T-helper 2 cell (primary cell): Measurements from ENCODE around the gene LRRC34.

Source experiments
- DNase-seq, 5 experiments: peaks; one replicate each; pipeline versions ENCODE4 v3.0.0 to v3.0.0-alpha.2; 2012 to 2022
- total RNA-seq, 2 donors: gene quantifications; one replicate each; lab custom pipeline; 2026; lab: John Stamatoyannopoulos, UW

The LRRC34 gene
- total RNA-seq: 0 to 0.54 reads per million in 2 donors

- peak; percentile 18 to 78 (median 45) for DNase-seq
Observed at GRCh38 chr3:169812332-169813235, at the start of gene LRRC34, which contains the start of gene LRRIQ4. LRRC34 (minus strand) TSS chr3:169812904; CDS start chr3:169812548, 356 bp downstream. LRRIQ4 (plus strand) TSS chr3:169812870; CDS start chr3:169821922, 9,052 bp downstream.

GRCh38 chr3:169861871-169862270, 49.2 kb upstream of the LRRC34 start:
- DNase-seq: no peak

GRCh38 chr3:169857811-169858210, 45.1 kb upstream of the LRRC34 start:
- DNase-seq: no peak

GRCh38 chr3:169855514-169855913, 42.8 kb upstream of the LRRC34 start:
- DNase-seq: no peak

- DNase-seq: no peak
Observed at GRCh38 chr3:169850618-169851017, 37.9 kb upstream of the LRRC34 start.

- no peak for DNase-seq
Observed at GRCh38 chr3:169848741-169849140, 36.0 kb upstream of the LRRC34 start.

GRCh38 chr3:169847896-169848295, 35.2 kb upstream of the LRRC34 start:
- DNase-seq: no peak

GRCh38 chr3:169846458-169847193, 33.9 kb upstream of the LRRC34 start:
- no peak for DNase-seq

- DNase-seq: no peak
Observed at GRCh38 chr3:169842960-169843359, 30.3 kb upstream of the LRRC34 start.

- no peak for DNase-seq
Observed at GRCh38 chr3:169841171-169841570, 28.5 kb upstream of the LRRC34 start.

GRCh38 chr3:169838511-169839030, 25.9 kb upstream of the LRRC34 start:
- no peak for DNase-seq

- no peak for DNase-seq
Observed at GRCh38 chr3:169836942-169837275, 24.2 kb upstream of the LRRC34 start.

- no peak for DNase-seq
Observed at GRCh38 chr3:169836078-169836941, 23.6 kb upstream of the LRRC34 start.

GRCh38 chr3:169835533-169835932, 22.8 kb upstream of the LRRC34 start:
- DNase-seq: no peak

GRCh38 chr3:169827712-169828111, 15.0 kb upstream of the LRRC34 start:
- no peak for DNase-seq

GRCh38 chr3:169825316-169825715, 12.6 kb upstream of the LRRC34 start:
- no peak for DNase-seq

GRCh38 chr3:169822983-169823382, 10.3 kb upstream of the LRRC34 start:
- DNase-seq: no peak

GRCh38 chr3:169822540-169822939, 9.8 kb upstream of the LRRC34 start:
- no peak for DNase-seq

GRCh38 chr3:169822091-169822490, 9.4 kb upstream of the LRRC34 start:
- DNase-seq: no peak

GRCh38 chr3:169818316-169818715, 5.6 kb upstream of the LRRC34 start:
- no peak for DNase-seq

GRCh38 chr3:169815590-169816150, 3.0 kb upstream of the LRRC34 start:
- peak in 1 of 5 experiments; percentile 22 for DNase-seq
